Esophagus muscularis mucosa (tissue), 4 donors: ENCODE measurements around the gene ACAT2. TPM values are rescaled to one million over a fixed set of nuclear protein-coding genes. Genes with fewer than 3 reads are reported as not detected.
"Not testable (repeated sequence)": the region's sequence is repeated elsewhere in the genome, so short reads cannot be mapped to it uniquely, and the experiment has no call there.

ENCODE experiments used
- DNase-seq: peaks from one replicate; pipeline ENCODE4 v3.0.0-alpha.2; 2017; ENCODE audit errors: extremely low spot score
- H3K27ac ChIP-seq, 4 donors: fragments of 200-600 bp; sonication (generic); replicated peaks in 1 of 4; 1 replicate in 3 of 4; 2 replicates in 1 of 4; pipeline ENCODE4 v1.5.1; 2016 to 2019; ENCODE audit warnings: mild to moderate bottlenecking in 1 of 4
- H3K27me3 ChIP-seq, 4 donors: fragments of 200-600 bp; sonication (generic); one replicate each; pipeline versions ENCODE4 v1.5.1 to v1.6.0; 2016 to 2019
- H3K36me3 ChIP-seq, 4 donors: fragments of 200-600 bp; sonication (generic); one replicate each; pipeline ENCODE4 v1.5.1; 2016 to 2019
- H3K4me1 ChIP-seq, 4 donors: fragments of 200-600 bp; sonication (generic); one replicate each; pipeline ENCODE4 v1.5.1; 2016 to 2019
- H3K4me3 ChIP-seq, 4 donors: fragments of 200-600 bp; sonication (generic); 1 replicate in 2 of 4; 2 replicates in 2 of 4; pipeline ENCODE4 v1.5.1; 2016 to 2019; ENCODE audit warnings: mild to moderate bottlenecking in 4 of 4, moderate library complexity in 1 of 4
- H3K9me3 ChIP-seq, 4 donors: fragments of 200-600 bp; sonication (generic); 1 replicate in 3 of 4; 2 replicates in 1 of 4; pipeline ENCODE4 v1.5.1; 2016 to 2019
- CTCF ChIP-seq, 3 experiments: fragments of 200-600 bp in 2 of 3; fragments of 450-650 bp in 1 of 3; sonication (generic) in 2 of 3; IDR thresholded peaks; one replicate each; pipeline ENCODE4 v1.5.1; 2017 to 2019; ENCODE audit warnings: antibody characterized with exemption in 3 of 3, mild to moderate bottlenecking in 2 of 3, moderate library complexity in 1 of 3
- EP300 ChIP-seq: sonication (generic); formaldehyde crosslinking; IDR thresholded peaks from one replicate; pipeline ENCODE4 v1.6.1; 2017; ENCODE audit warnings: antibody characterized with exemption
- POLR2A ChIP-seq: fragments of 450-650 bp; IDR thresholded peaks from one replicate; pipeline ENCODE4 v1.6.1; 2017; ENCODE audit warnings: antibody characterized with exemption, moderate library complexity, mild to moderate bottlenecking, low read depth
- POLR2AphosphoS5 ChIP-seq, 2 donors: sonication (generic); formaldehyde crosslinking; IDR thresholded peaks; one replicate each; pipeline ENCODE4 v1.6.1; 2017; ENCODE audit warnings: antibody characterized with exemption in 2 of 2
- WGBS: methylation state at CpG from one replicate; pipeline ENCODE4 v1.1.5; 2018; 5-methylcytosine and 5-hydroxymethylcytosine counted together
- intact Hi-C: fragments of 100-400 bp; cut with DNase I; formaldehyde crosslinking; loops from one replicate; pipeline ENCODE4 v1.15.1; 2023
- total RNA-seq, 4 donors: library from RNA; depleted of rRNA; stranded (reverse); fragments of >200 nt; gene quantifications; one replicate each; pipeline versions ENCODE4 v1.1.0 to v1.2.1, GENCODE V29; 2016

Gene ACAT2
- total RNA-seq, 4 donors from 2014 or later: 4.7 to 9.1 (median 6.9) TPM

- H3K9me3 ChIP-seq: no peaks in the 10 kb centered on the region
- intact Hi-C loops: no loop called here
- no peak overlapping the region for H3K27ac ChIP-seq
- TF ChIP-seq CTCF (IDR thresholded peaks at IDR 0.05) (no peak), POLR2A (no peak), EP300 (no peak), POLR2AphosphoS5 (IDR thresholded peaks at IDR 0.05) (no peak)
- DNase-seq: no peak
- H3K27me3 ChIP-seq: no peaks in the 10 kb centered on the region
- 89% methylated on average over 7 of the region's 10 CpGs for WGBS
- H3K36me3 ChIP-seq: peaks cover 0 to 4% (median 0%) of the 10 kb centered on the region in 4 donors
- H3K4me1 ChIP-seq: no peaks in the 10 kb centered on the region
- no peak overlapping the region for H3K4me3 ChIP-seq
These were observed 59.9 kb downstream of the ACAT2 start for GRCh38 chr6:159821726-159822125.

DNA sequence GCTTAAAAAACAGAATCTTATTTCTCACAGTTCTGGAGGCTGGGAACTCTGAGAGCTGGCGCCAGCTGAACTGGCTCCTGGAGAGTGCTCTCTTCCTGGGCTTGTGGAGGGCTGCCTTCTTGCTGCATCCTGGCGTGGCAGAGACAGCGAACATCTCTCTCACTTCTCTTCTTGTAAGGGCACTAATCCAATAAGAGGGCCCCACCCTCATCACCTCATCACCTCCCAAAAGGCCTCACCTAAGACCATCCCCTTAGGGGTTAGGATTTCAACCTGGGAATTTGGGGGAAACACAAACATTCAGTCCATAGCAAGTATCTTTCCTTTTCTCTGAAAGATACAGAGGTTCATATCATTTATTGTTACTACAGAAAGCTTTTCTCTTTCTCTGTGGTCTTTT lies 62.1 kb downstream of the ACAT2 start:
- intact Hi-C loops: no loop called here
- no peak for DNase-seq
- Histone ChIP-seq H3K4me3 (no peak overlapping the region), H3K36me3 (no peaks in the 10 kb centered on the region), H3K27ac (no peak overlapping the region), H3K9me3 (no peaks in the 10 kb centered on the region), H3K4me1 (no peaks in the 10 kb centered on the region), H3K27me3 (no peaks in the 10 kb centered on the region)
- 88% methylated on average over 3 of the region's 3 CpGs for WGBS
- no peak for TF ChIP-seq POLR2AphosphoS5 (IDR thresholded peaks at IDR 0.05)

GRCh38 chr6:159824690-159825089 lies 62.8 kb downstream of the ACAT2 start:
- H3K27ac ChIP-seq, H3K36me3 ChIP-seq, H3K27me3 ChIP-seq, DNase-seq, H3K4me3 ChIP-seq, H3K4me1 ChIP-seq, H3K9me3 ChIP-seq, intact Hi-C loops: not testable (repeated sequence)
- WGBS: 91% methylated on average over 9 of the region's 9 CpGs

- Histone ChIP-seq H3K4me1 (no peaks in the 10 kb centered on the region), H3K9me3 (no peaks in the 10 kb centered on the region), H3K4me3 (no peak overlapping the region), H3K36me3 (no peaks in the 10 kb centered on the region), H3K27me3 (no peaks in the 10 kb centered on the region), H3K27ac (no peak overlapping the region)
- intact Hi-C loops: no loop called here
- DNase-seq: no peak
- 93% methylated on average over 13 of the region's 13 CpGs for WGBS
- TF ChIP-seq CTCF (IDR thresholded peaks at IDR 0.05) (no peak), EP300 (no peak), POLR2A (no peak), POLR2AphosphoS5 (IDR thresholded peaks at IDR 0.05) (no peak)
These were observed 64.2 kb downstream of the ACAT2 start for GRCh38 chr6:159826004-159826403.

DNA sequence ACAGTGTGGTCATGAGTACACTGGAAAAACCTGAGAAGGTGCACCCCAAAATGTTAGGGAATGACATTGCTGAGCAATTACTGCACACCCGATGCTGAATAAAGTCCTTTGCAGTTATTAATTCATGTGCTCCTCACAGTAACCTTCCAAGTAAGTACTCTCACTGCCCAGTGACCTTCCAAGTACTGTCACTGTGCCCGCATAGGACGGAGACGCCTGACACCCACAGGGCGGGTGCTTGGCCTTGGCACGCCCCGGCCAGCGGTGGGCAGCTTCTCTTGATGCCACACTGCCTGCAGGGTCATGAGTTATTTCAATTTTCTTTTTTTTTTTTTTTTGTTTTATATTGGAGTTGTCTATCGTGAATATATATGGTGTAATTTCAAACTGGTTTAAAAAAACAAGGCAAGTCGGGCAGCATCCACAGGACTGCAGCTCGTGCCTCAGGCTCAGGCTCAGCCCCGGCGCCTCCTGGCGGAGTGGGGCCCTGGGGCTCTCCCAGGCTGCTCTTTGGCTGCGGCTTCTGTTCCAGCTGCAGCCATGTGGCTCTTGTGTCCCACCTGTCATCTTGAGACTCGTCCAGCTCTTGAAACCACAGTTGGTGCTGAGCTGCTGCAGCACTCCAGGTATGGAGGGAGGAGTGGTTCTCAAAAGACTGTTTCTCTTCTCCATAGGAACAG lies 65.3 kb downstream of the ACAT2 start:
- intact Hi-C loops: no loop called here
- Histone ChIP-seq H3K4me3 (no peak overlapping the region), H3K27ac (no peak overlapping the region), H3K27me3 (no peaks in the 10 kb centered on the region), H3K9me3 (no peaks in the 10 kb centered on the region), H3K4me1 (no peaks in the 10 kb centered on the region), H3K36me3 (no peaks in the 10 kb centered on the region)
- DNase-seq: no peak
- WGBS: 86% methylated on average over 16 of the region's 16 CpGs
- no peak for TF ChIP-seq CTCF (IDR thresholded peaks at IDR 0.05)
- TF ChIP-seq POLR2A: no peak
- TF ChIP-seq POLR2AphosphoS5 (IDR thresholded peaks at IDR 0.05): no peak
- no peak for TF ChIP-seq EP300

DNA sequence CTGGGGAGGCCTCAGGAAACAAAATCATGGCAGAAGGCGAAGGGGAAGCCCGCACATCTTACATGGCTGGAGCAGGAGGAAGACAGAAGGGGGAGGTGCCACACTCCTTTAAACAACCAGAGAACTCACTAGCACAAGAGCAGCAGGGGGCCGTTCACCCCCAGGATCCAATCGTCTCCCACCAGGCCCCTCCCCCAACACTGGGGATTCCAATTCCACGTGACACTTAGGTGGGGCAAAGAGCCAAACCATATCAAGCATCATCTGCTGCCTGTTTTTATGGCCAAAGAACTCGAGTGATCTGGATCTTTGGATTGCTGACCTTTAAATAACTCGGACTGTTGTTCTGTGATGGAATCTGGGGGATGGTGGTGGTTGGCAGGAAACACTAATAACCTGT lies 66.2 kb downstream of the ACAT2 start:
- no peaks in the 10 kb centered on the region for H3K9me3 ChIP-seq
- no peak for DNase-seq
- no peaks in the 10 kb centered on the region for H3K4me1 ChIP-seq
- TF ChIP-seq POLR2A (no peak), POLR2AphosphoS5 (IDR thresholded peaks at IDR 0.05) (no peak), CTCF (IDR thresholded peaks at IDR 0.05) (no peak), EP300 (no peak)
- H3K27ac ChIP-seq: no peak overlapping the region
- intact Hi-C loops: no loop called here
- H3K4me3 ChIP-seq: no peak overlapping the region
- H3K27me3 ChIP-seq: no peaks in the 10 kb centered on the region
- WGBS: 54% methylated on average over 6 of the region's 7 CpGs
- no peaks in the 10 kb centered on the region for H3K36me3 ChIP-seq
